Keratinocyte (primary cell): ENCODE data around the gene AMBRA1. TPM values are rescaled to one million over a fixed set of nuclear protein-coding genes. Genes with fewer than 3 reads are reported as not detected.

Experiments used
- DNase-seq: peaks from one replicate; pipeline ENCODE4 v3.0.0-alpha.2; 2011; ENCODE audit warnings: low read depth, missing footprints, low spot score
- FAIRE-seq: peaks from 2 replicates; lab custom pipeline; 2011; peaks lifted over from hg19 to GRCh38; lab: Jason Lieb, UNC
- H2AFZ ChIP-seq: 2 replicates; pipeline ENCODE4 v1.6.0; 2012; ENCODE audit warnings: low read length, control low read depth, inconsistent platforms; ENCODE audit not compliant: control insufficient read depth
- H3K27ac ChIP-seq: 2 replicates; pipeline ENCODE4 v1.5.1; 2011; ENCODE audit warnings: low read length; ENCODE audit not compliant: control insufficient read depth, insufficient read depth
- H3K27me3 ChIP-seq: 3 replicates; pipeline ENCODE4 v1.6.0; 2011; ENCODE audit warnings: low read length; ENCODE audit not compliant: control insufficient read depth, insufficient read depth; ENCODE audit errors: extremely low read depth
- H3K36me3 ChIP-seq, 2 experiments: 2 replicates in 1 of 2; 3 replicates in 1 of 2; pipeline ENCODE4 v1.5.1; 2011; ENCODE audit warnings: low read length in 2 of 2, mild to moderate bottlenecking in 1 of 2; ENCODE audit not compliant: control insufficient read depth in 2 of 2, insufficient read depth in 2 of 2; ENCODE audit errors: extremely low read depth in 1 of 2
- H3K4me1 ChIP-seq: 3 replicates; pipeline ENCODE4 v1.5.1; 2011; ENCODE audit warnings: low read length; ENCODE audit not compliant: control insufficient read depth, insufficient read depth; ENCODE audit errors: extremely low read depth
- H3K4me2 ChIP-seq: 3 replicates; pipeline ENCODE4 v1.6.0; 2011; ENCODE audit warnings: low read depth, low read length; ENCODE audit not compliant: control insufficient read depth, insufficient read depth; ENCODE audit errors: extremely low read depth
- H3K4me3 ChIP-seq, 3 experiments: fragments of 200-600 bp in 1 of 3; sonication (generic) in 1 of 3; 2 replicates in 2 of 3; 3 replicates in 1 of 3; pipeline ENCODE4 v1.5.1; 2011 to 2016; ENCODE audit warnings: low read length in 3 of 3, mild to moderate bottlenecking in 3 of 3, control low read depth in 2 of 3, inconsistent platforms in 1 of 3, low read depth in 1 of 3, mixed read lengths in 1 of 3, mixed run types in 1 of 3, moderate library complexity in 1 of 3; ENCODE audit not compliant: control insufficient read depth in 2 of 3, insufficient read depth in 2 of 3; ENCODE audit errors: extremely low read depth in 1 of 3
- H3K79me2 ChIP-seq: 2 replicates; pipeline ENCODE4 v1.6.0; 2012; ENCODE audit warnings: low read length; ENCODE audit not compliant: control insufficient read depth, insufficient read depth
- H3K9ac ChIP-seq: 3 replicates; pipeline ENCODE4 v1.6.0; 2011; ENCODE audit warnings: low read length; ENCODE audit not compliant: control insufficient read depth, insufficient read depth; ENCODE audit errors: extremely low read depth
- H3K9me1 ChIP-seq: 3 replicates; pipeline ENCODE4 v1.6.0; 2011; ENCODE audit warnings: low read length; ENCODE audit not compliant: control insufficient read depth, insufficient read depth; ENCODE audit errors: extremely low read depth
- H3K9me3 ChIP-seq: 2 replicates; pipeline ENCODE4 v1.5.1; 2012; ENCODE audit warnings: low read depth, low read length; ENCODE audit not compliant: control insufficient read depth
- H4K20me1 ChIP-seq: 3 replicates; pipeline ENCODE4 v1.6.0; 2011; ENCODE audit warnings: low read length; ENCODE audit not compliant: control insufficient read depth, insufficient read depth; ENCODE audit errors: extremely low read depth
- CTCF ChIP-seq, 3 experiments: IDR thresholded peaks in 1 of 3; conservative IDR thresholded peaks in 1 of 3; optimal IDR thresholded peaks in 1 of 3; 2 replicates in 2 of 3; 3 replicates in 1 of 3; pipeline versions ENCODE3 to v1.5.1; 2011; ENCODE audit warnings: low read length in 3 of 3, mild to moderate bottlenecking in 3 of 3, moderate library complexity in 2 of 3, control low read depth in 1 of 3, inconsistent platforms in 1 of 3; ENCODE audit not compliant: insufficient read depth in 2 of 3; ENCODE audit errors: extremely low read depth in 1 of 3
- EZH2 ChIP-seq: IDR thresholded peaks from one replicate; pipeline ENCODE4 v1.6.1; 2012; ENCODE audit warnings: inconsistent platforms, mild to moderate bottlenecking, low read length, moderate library complexity
- dilution Hi-C: fragments of 300-500 bp; cut with MboI; formaldehyde crosslinking; loops from one replicate; pipeline ENCODE4 v1.7.0; 2020; ENCODE audit warnings: low sequenced_read_pairs; ENCODE audit not compliant: extremely low pct_ligation_motif_present
- polyA plus RNA-seq, 5 experiments: library from polyadenylated mRNA; depleted of rRNA in 3 of 5; stranded (reverse) in 3 of 5; stranded (forward) in 1 of 5; unstranded in 1 of 5; fragments of >200 nt; gene quantifications; 1 replicate in 1 of 5; 2 replicates in 3 of 5; 3 replicates in 1 of 5; pipeline versions ENCODE4 v1.2.1 to v1.2.3, GENCODE V29; 2011 to 2012; ENCODE audit warnings: missing spikeins in 2 of 5, low read depth in 1 of 5, low replicate concordance in 1 of 5

The AMBRA1 gene
- polyA plus RNA-seq, 1 donor (not counting 4 experiments of a cell fraction or from before 2014, with no cell fraction given) = 10.5 TPM

GRCh38 chr11:46490666-46491065 is 103.2 kb downstream of the AMBRA1 start:
- dilution Hi-C loops = no loop called here
- Histone ChIP-seq H2AFZ (no peak overlapping the region), H3K9me3 (no peaks in the 10 kb centered on the region), H3K4me1 (no peaks in the 10 kb centered on the region), H3K9ac (no peak overlapping the region), H3K4me3 (no peak overlapping the region), H3K36me3 (peaks cover 4 to 12% of the 10 kb centered on the region in 2 experiments), H3K79me2 (no peaks in the 10 kb centered on the region), H3K4me2 (no peak overlapping the region), H3K27ac (no peak overlapping the region), H4K20me1 (no peaks in the 10 kb centered on the region), H3K9me1 (no peaks in the 10 kb centered on the region), H3K27me3 (no peaks in the 10 kb centered on the region)
- no peak for TF ChIP-seq EZH2
- no peak for TF ChIP-seq CTCF (optimal IDR thresholded peaks at IDR 0.05 in 1 of 3, IDR thresholded peaks at IDR 0.05 in 1 of 3, conservative IDR thresholded peaks at IDR 0.05 in 1 of 3; ENCODE audit: extremely low read depth in 1 of 3, insufficient read depth in 2 of 3, low read length in 3 of 3)
- no peak for DNase-seq
- FAIRE-seq = peak; percentile 60

GRCh38 chr11:46489656-46490560 is 103.9 kb downstream of the AMBRA1 start:
- Histone ChIP-seq H2AFZ (no peak overlapping the region), H3K9me3 (no peaks in the 10 kb centered on the region), H3K36me3 (peaks cover 2 to 12% of the 10 kb centered on the region in 2 experiments), H3K27ac (no peak overlapping the region), H3K4me2 (no peak overlapping the region), H3K4me1 (no peaks in the 10 kb centered on the region), H3K79me2 (no peaks in the 10 kb centered on the region), H3K27me3 (no peaks in the 10 kb centered on the region), H3K4me3 (no peak overlapping the region), H3K9me1 (no peaks in the 10 kb centered on the region), H4K20me1 (no peaks in the 10 kb centered on the region), H3K9ac (no peak overlapping the region)
- FAIRE-seq (peak; percentile 69), DNase-seq (no peak)
- TF ChIP-seq EZH2 (no peak), CTCF (optimal IDR thresholded peaks at IDR 0.05 in 1 of 3, IDR thresholded peaks at IDR 0.05 in 1 of 3, conservative IDR thresholded peaks at IDR 0.05 in 1 of 3; ENCODE audit: extremely low read depth in 1 of 3, insufficient read depth in 2 of 3, low read length in 3 of 3) (peak; percentile 27 to 67 (median 64))
- dilution Hi-C loops = no loop called here
